GM10266 (cell line): ENCODE measurements around the gene PTCHD4.
A peak's percentile ranks its signal among the peaks of the same experiment; 100 is the strongest.
"Not testable (repeated sequence)": the region's sequence is repeated elsewhere in the genome, so short reads cannot be mapped to it uniquely, and the experiment has no call there.

Experiments used
- DNase-seq: peaks from one replicate; pipeline ENCODE4 v3.0.0; 2012; ENCODE audit errors: extremely low spot score
- TF ChIP-seq, protein P1 (sequence below): IDR thresholded peaks from 2 replicates; pipeline ENCODE4 v1.5.1; 2012; ENCODE audit warnings: mild to moderate bottlenecking, low read depth; ENCODE audit not compliant: control insufficient read depth, insufficient read depth; ENCODE audit errors: missing control alignments

PTCHD4 gene

GRCh38 chr6:48111575-48111974, 578 bp upstream of the PTCHD4 start:
- no peak for DNase-seq
- TF ChIP-seq, protein P1, sequence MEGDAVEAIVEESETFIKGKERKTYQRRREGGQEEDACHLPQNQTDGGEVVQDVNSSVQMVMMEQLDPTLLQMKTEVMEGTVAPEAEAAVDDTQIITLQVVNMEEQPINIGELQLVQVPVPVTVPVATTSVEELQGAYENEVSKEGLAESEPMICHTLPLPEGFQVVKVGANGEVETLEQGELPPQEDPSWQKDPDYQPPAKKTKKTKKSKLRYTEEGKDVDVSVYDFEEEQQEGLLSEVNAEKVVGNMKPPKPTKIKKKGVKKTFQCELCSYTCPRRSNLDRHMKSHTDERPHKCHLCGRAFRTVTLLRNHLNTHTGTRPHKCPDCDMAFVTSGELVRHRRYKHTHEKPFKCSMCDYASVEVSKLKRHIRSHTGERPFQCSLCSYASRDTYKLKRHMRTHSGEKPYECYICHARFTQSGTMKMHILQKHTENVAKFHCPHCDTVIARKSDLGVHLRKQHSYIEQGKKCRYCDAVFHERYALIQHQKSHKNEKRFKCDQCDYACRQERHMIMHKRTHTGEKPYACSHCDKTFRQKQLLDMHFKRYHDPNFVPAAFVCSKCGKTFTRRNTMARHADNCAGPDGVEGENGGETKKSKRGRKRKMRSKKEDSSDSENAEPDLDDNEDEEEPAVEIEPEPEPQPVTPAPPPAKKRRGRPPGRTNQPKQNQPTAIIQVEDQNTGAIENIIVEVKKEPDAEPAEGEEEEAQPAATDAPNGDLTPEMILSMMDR = no peak

DNA sequence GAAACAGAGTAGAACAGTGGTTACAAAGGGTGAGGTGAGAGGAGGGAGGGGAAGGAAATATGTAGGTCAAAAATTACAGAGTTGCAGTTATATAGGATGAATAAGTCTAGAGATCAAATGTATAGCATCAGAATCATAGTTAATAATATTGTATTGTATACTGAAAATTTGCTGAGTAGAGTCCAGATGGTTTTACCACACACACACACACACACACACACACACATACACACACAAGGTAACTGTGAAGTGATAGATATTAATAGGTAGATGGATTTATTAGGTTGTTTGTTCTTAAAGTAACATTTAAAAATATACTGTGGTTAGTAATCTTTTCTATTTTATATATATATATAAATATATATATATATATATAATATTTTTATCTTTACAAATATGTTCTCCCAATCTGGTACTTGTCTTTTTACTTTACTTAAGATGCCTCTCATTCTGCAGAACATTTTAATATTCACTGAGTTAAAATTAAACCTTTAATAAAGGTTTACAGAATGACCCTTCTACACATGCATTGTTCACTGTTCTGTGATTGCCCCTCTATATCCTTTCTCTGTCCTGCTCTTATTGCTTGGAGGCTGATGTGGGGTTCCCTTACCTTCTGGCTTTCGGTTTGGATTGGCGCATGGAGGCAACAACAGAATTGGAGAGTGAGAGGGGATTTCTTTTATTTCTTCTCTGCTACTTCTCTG, 408 bp downstream of the PTCHD4 start:
- TF ChIP-seq, protein P1 = no peak

GRCh38 chr6:48109944-48110343, 1.1 kb downstream of the PTCHD4 start:
- DNase-seq = no peak
- TF ChIP-seq, protein P1 = no peak

More for the DNA sequence above, 408 bp downstream of the PTCHD4 start:
- DNase-seq = no peak

DNA sequence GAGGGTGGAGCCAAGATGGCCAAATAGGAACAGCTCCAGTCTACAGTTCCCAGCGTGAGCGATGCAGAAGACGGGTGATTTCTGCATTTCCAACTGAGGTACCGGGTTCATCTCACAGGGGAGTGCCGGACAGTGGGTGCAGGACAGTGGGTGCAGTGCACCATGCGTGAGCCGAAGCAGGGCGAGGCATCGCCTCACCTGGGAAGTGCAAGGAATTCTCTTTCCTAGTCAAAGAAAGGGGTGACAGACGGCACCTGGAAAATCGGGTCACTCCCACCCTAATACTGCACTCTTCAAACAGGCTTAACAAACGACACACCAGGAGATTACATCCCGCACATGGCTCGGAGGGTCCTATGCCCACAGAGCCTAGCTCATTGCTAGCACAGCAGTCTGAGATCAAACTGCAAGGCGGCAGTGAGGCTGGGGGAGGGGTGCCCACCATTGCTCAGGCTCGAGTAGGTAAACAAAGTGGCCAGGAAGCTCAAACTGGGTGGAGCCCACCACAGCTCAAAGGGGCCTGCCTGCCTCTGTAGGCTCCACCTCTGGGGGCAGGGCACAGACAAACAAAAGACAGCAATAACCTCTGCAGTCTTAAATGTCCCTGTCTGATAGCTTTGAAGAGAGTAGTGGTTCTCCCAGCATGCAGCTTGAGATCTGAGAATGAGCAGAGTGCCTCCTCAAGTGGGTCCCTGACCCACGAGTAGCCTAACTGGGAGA, 8.4 kb downstream of the PTCHD4 start:
- not testable (repeated sequence) for DNase-seq

DNA sequence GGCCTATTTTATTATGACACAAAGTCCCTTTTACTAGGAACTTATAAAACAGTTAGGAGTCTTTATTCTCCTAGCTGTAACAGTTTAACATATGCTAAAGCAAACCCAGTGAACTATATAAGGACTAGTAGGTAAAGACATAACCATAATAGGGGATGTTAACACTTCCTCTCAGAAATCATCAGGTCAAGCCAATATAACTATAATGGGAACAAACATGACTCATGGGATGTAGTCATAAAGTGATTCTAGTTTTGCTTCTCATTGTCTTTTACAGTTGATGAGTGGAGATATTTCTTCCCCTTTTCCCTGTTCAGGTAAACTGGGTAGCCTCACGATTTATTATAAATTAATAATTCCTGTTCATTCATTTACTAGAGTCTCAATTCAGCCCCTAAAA, 9.7 kb downstream of the PTCHD4 start:
- DNase-seq = peak; percentile 8
- TF ChIP-seq, protein P1 = no peak

DNA sequence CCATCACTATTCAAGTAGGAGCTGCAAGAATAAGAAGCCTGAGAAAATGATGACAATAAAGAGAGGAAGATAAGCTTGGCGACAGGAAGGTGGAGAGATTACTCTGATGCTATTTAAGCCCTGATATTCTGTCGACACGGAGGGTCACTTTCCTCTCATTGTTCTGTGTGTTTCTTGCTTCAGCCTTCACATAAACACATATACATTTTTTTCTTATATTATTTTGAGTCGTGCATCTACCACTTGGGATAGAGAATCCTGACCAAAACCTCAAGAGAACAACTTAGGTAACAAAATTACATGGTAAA, 10.5 kb downstream of the PTCHD4 start:
- TF ChIP-seq, protein P1 = no peak
- DNase-seq = no peak

DNA sequence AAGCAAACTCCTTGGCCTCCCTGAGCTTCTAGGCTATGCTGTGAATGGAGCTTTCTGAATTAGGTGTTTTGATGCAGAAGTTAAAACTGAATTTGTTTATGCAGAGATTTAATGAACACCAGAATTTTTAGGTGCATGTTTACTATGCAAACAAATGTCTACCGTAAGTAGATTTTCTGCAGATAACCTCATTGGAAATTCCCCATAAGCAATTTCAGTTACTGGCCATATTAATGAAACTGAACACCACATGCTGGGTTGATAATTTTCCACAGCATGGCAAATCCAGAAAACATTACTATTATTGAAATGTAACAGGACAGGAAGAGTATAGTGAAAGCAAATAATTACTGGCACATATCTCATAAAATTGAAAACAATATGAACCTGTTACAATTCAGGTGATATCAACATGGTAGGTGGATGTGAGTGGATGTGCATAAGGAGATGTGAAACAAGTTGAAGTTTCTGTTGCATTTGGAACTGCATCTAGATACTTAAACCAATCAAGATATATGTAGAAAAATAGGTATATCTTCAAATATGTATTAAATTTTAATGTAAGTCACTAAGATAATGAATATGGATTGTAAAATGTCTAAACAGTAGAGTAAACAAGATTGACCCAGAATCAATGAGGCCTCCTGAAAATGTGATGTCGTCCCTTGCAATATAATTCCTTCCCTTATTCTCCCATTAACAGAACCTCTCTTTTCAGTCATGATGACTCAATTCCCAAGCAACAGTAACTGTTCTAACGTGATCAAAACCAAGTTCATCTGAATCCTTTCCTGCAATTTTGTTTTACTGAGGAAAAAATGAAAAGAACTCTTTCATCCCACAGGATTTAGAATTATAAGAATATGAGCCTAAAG, 11.0 kb downstream of the PTCHD4 start:
- no peak for DNase-seq
- TF ChIP-seq, protein P1 = no peak
